ENCODE results near the gene KRT13.

- TF ChIP-seq CTCF (IDR thresholded peaks at IDR 0.05; ENCODE audit: extremely low read depth in 1 of 2, insufficient read depth in 1 of 2, low read depth in 1 of 2, low read length in 2 of 2): no peak
- TF ChIP-seq MAX (IDR thresholded peaks at IDR 0.05; ENCODE audit: insufficient read depth, insufficient read length): no peak
- TF ChIP-seq POLR2A (IDR thresholded peaks at IDR 0.05; ENCODE audit: low read depth, low read length): no peak
Observed at GRCh38 chr17:41474863-41475262, 30.5 kb downstream of the KRT13 start.
